Stomach (tissue), 4 donors: ENCODE measurements around the gene ART3.

Experiments used
- EP300 ChIP-seq: sonication (generic); formaldehyde crosslinking; IDR thresholded peaks from one replicate; pipeline ENCODE4 v1.6.1; 2017; ENCODE audit warnings: antibody characterized with exemption
- POLR2A ChIP-seq, 4 donors: fragments of 450-650 bp; IDR thresholded peaks; one replicate each; pipeline ENCODE4 v1.6.1; 2016; ENCODE audit warnings: antibody characterized with exemption in 4 of 4, control low read depth in 2 of 4, mild to moderate bottlenecking in 1 of 4, moderate library complexity in 1 of 4
- POLR2AphosphoS5 ChIP-seq, 3 donors: sonication (generic); formaldehyde crosslinking; IDR thresholded peaks; one replicate each; pipeline ENCODE4 v1.6.1; 2016; ENCODE audit warnings: antibody characterized with exemption in 3 of 3
- TF ChIP-seq, protein P1 (sequence below), 7 experiments: fragments of 450-650 bp in 4 of 7; fragments of 200-600 bp in 3 of 7; sonication (generic) in 3 of 7; IDR thresholded peaks; one replicate each; pipeline ENCODE4 v1.5.1; 2016 to 2019; ENCODE audit warnings: antibody characterized with exemption in 7 of 7, control low read depth in 2 of 7, mild to moderate bottlenecking in 1 of 7

DNA sequence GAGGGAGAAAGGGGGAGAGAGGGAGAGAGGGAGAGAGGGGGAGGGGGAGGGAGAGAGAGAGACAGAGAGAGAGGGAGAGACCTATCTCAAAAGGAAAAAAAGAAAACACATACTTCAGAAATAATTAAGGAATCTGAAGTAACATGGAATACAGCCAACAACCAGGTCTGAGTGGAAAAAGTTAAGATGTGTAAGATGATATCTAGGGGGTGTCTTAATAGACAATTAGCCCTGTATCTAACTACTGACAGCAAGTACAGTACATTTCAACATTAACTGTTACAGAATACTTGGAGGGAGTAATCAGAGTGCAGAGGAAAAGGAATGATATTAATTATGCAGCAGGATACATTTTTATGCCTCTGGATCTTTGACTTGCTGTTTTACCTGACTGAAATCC, 51.3 kb downstream of the ART3 start:
- TF ChIP-seq, protein P1, sequence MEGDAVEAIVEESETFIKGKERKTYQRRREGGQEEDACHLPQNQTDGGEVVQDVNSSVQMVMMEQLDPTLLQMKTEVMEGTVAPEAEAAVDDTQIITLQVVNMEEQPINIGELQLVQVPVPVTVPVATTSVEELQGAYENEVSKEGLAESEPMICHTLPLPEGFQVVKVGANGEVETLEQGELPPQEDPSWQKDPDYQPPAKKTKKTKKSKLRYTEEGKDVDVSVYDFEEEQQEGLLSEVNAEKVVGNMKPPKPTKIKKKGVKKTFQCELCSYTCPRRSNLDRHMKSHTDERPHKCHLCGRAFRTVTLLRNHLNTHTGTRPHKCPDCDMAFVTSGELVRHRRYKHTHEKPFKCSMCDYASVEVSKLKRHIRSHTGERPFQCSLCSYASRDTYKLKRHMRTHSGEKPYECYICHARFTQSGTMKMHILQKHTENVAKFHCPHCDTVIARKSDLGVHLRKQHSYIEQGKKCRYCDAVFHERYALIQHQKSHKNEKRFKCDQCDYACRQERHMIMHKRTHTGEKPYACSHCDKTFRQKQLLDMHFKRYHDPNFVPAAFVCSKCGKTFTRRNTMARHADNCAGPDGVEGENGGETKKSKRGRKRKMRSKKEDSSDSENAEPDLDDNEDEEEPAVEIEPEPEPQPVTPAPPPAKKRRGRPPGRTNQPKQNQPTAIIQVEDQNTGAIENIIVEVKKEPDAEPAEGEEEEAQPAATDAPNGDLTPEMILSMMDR (IDR thresholded peaks at IDR 0.05), result no peak
- TF ChIP-seq POLR2A (IDR thresholded peaks at IDR 0.05), result no peak
- no peak for TF ChIP-seq POLR2AphosphoS5 (IDR thresholded peaks at IDR 0.05)
- TF ChIP-seq EP300, result no peak
